PC-3 (cell line): ENCODE data around the gene ITGA7. TPM values are rescaled to one million over a fixed set of nuclear protein-coding genes. Genes with fewer than 3 reads are reported as not detected.

Source experiments
- ATAC-seq: fragments of 200-7000 bp; cut with Tn5 transposase; 2 replicates; pipeline ENCODE4 v1.9.1; 2020; ENCODE audit warnings: mild to moderate bottlenecking, moderate library complexity
- BruUV-seq: library from RNA; stranded (reverse); fragments of 400-500 nt; replicated peaks from 2 replicates; lab custom pipeline; 2021; lab: Mats Ljungman, UMichigan
- CTCF ChIA-PET: fragments of 300-600 bp; sonication (Branson Sonifier 250); formaldehyde crosslinking; loops from one replicate; lab custom pipeline; 2022; ENCODE audit warnings: antibody characterized with exemption; lab: Charles Lee
- POLR2A ChIA-PET: fragments of 300-600 bp; sonication (Branson Sonifier 250); formaldehyde crosslinking; loops from one replicate; lab custom pipeline; 2022; ENCODE audit warnings: antibody characterized with exemption; ENCODE audit not compliant: unreplicated experiment; lab: Charles Lee
- DNase-seq: peaks from one replicate; pipeline ENCODE4 v3.0.0-alpha.2; 2015
- H2AFZ ChIP-seq: fragments of 300-600 bp; sonication (generic); 2 replicates; pipeline ENCODE4 v1.6.0; 2016; ENCODE audit warnings: antibody characterized with exemption, low read length
- H3F3A ChIP-seq: fragments of 300-600 bp; sonication (generic); one replicate; pipeline ENCODE4 v1.6.0; 2017; ENCODE audit warnings: antibody characterized with exemption, low read length, control low read depth, mild to moderate bottlenecking; ENCODE audit not compliant: unreplicated experiment
- H3K27ac ChIP-seq: fragments of 300-600 bp; sonication (generic); 2 replicates; pipeline ENCODE4 v1.5.1; 2016; ENCODE audit warnings: mild to moderate bottlenecking, low read length
- H3K27me3 ChIP-seq: fragments of 300-600 bp; sonication (generic); 2 replicates; pipeline ENCODE4 v1.6.1; 2016; ENCODE audit warnings: low read length, mixed read lengths
- H3K36me3 ChIP-seq: fragments of 300-600 bp; sonication (generic); 2 replicates; pipeline ENCODE4 v1.6.1; 2016; ENCODE audit warnings: low read depth, mixed run types, low read length, mixed read lengths
- H3K4me1 ChIP-seq: fragments of 300-600 bp; sonication (generic); 2 replicates; pipeline ENCODE4 v1.5.1; 2016; ENCODE audit warnings: low read length; ENCODE audit not compliant: insufficient read depth
- H3K4me2 ChIP-seq: fragments of 300-600 bp; sonication (generic); 2 replicates; pipeline ENCODE4 v1.6.0; 2016; ENCODE audit warnings: low read length
- H3K4me3 ChIP-seq: fragments of 300-600 bp; sonication (generic); 2 replicates; pipeline ENCODE4 v1.5.1; 2016; ENCODE audit warnings: mild to moderate bottlenecking, low read length, mixed read lengths
- H3K79me2 ChIP-seq: fragments of 300-600 bp; sonication (generic); 2 replicates; pipeline ENCODE4 v1.6.1; 2017; ENCODE audit warnings: low read length, mixed read lengths
- H3K9ac ChIP-seq: fragments of 300-600 bp; sonication (generic); 2 replicates; pipeline ENCODE4 v1.6.0; 2016; ENCODE audit warnings: mild to moderate bottlenecking, low read length
- H3K9me2 ChIP-seq: fragments of 300-600 bp; sonication (generic); replicated peaks from 2 replicates; pipeline ENCODE4 v1.6.1; 2016; ENCODE audit warnings: mixed run types, low read length, mixed read lengths
- H3K9me3 ChIP-seq: fragments of 300-600 bp; sonication (generic); 2 replicates; pipeline ENCODE4 v1.6.1; 2016; ENCODE audit warnings: low read length, mixed read lengths
- H4K20me1 ChIP-seq: fragments of 300-600 bp; sonication (generic); 2 replicates; pipeline ENCODE4 v1.6.1; 2016; ENCODE audit warnings: low read length, mixed read lengths
- CTCF ChIP-seq: fragments of 300-600 bp; sonication (generic); conservative IDR thresholded peaks from 2 replicates; pipeline ENCODE4 v1.5.1; 2017; ENCODE audit warnings: antibody characterized with exemption, low read depth, mild to moderate bottlenecking, low read length
- EZH2 ChIP-seq: fragments of 300-600 bp; sonication (generic); IDR thresholded peaks from one replicate; pipeline ENCODE4 v1.6.1; 2017; ENCODE audit warnings: antibody characterized with exemption, mild to moderate bottlenecking, low read length; ENCODE audit not compliant: unreplicated experiment
- EZH2phosphoT487 ChIP-seq: fragments of 300-600 bp; sonication (generic); IDR thresholded peaks from 2 replicates; pipeline ENCODE4 v1.6.1; 2018; ENCODE audit warnings: mild to moderate bottlenecking, antibody characterized with exemption, low read length, borderline replicate concordance
- intact Hi-C: fragments of 100-400 bp; cut with micrococcal nuclease; formaldehyde crosslinking; loops from 2 replicates; pipeline ENCODE4 v1.9.0; 2023
- total RNA-seq: library from RNA; depleted of rRNA; stranded (reverse); fragments of >200 nt; gene quantifications from 2 replicates; pipeline ENCODE4 v1.2.3, GENCODE V29; 2014

The ITGA7 gene
- total RNA-seq, 1 experiment from 2014 or later, result 4.4 TPM

DNA sequence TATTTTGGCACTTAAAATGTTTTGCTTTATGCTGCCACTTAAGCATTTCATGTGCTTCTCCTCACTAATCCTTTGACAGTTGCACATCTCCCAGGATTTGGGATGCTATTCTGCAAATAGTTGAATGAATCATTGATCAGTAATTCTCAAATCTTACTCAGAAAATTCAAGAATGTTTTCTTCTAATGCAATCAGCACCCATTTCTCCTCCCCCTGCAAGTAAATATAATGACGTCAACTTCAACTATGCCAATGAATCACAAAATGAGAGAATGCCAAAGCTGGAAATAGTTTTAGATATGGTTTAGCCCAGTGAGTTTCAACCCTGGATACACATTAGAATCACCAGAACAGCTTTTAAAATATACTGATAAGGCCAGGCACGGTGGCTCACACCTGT lies 6.0 kb upstream of the ITGA7 start:
- peak; percentile 6 for ATAC-seq
- no TSS peak for BruUV-seq
- Histone ChIP-seq H3K9me3 (no peaks in the 10 kb centered on the region), H3K27me3 (no peaks in the 10 kb centered on the region), H3K4me1 (peaks cover 40% of the 10 kb centered on the region), H3F3A (no peaks in the 10 kb centered on the region), H3K36me3 (no peaks in the 10 kb centered on the region), H4K20me1 (no peaks in the 10 kb centered on the region), H3K9ac (no peak overlapping the region), H2AFZ (no peak overlapping the region), H3K4me3 (no peak overlapping the region), H3K9me2 (no peaks in the 10 kb centered on the region), H3K79me2 (no peaks in the 10 kb centered on the region), H3K27ac (no peak overlapping the region), H3K4me2 (peak overlapping the region; percentile 27)
- intact Hi-C loops, result no loop called here
- CTCF ChIA-PET, result no interaction called here
- peak; percentile 94 for DNase-seq
- TF ChIP-seq EZH2 (no peak), EZH2phosphoT487 (no peak), CTCF (no peak)
- POLR2A ChIA-PET, result no interaction called here

DNA sequence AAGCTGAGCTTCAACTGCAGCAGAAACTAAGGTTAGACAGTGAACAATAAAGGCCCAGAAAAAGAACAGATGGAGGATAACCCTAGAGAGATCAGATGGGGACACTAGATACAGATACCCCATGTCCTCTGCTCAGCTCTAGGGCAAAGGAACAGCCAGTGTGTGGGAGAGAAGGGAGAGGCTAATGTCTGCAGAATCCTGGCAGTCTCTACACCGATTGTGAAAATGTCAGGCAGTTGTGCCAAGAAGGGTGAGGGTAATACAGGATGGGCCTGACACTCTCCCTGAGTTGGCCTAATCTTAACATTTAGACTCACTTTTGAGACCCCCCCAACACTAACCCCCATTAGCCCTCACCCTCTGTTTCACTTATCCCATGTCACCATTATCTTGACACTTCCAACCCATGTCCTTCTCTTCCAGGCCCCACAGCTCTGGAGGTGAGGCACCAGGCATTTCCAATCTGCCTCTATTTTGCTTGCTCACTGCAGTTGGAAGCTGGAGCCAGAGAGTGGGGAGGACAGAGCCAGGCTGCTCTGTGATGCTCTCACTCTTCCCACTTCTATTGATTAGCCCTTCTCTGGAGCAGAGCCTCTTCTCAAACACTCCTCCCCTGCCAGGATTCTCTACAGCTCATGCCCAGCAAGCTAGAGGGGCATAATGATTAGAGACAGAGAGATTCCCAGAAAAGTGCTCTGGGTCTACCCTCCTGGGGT lies 5.2 kb upstream of the ITGA7 start:
- Histone ChIP-seq H3F3A (no peaks in the 10 kb centered on the region), H3K36me3 (no peaks in the 10 kb centered on the region), H3K9me3 (no peaks in the 10 kb centered on the region), H4K20me1 (no peaks in the 10 kb centered on the region), H3K4me1 (peaks cover 39% of the 10 kb centered on the region), H2AFZ (no peak overlapping the region), H3K79me2 (no peaks in the 10 kb centered on the region), H3K27ac (no peak overlapping the region), H3K27me3 (no peaks in the 10 kb centered on the region), H3K4me3 (no peak overlapping the region), H3K9me2 (no peaks in the 10 kb centered on the region), H3K4me2 (no peak overlapping the region), H3K9ac (no peak overlapping the region)
- no peak for DNase-seq
- POLR2A ChIA-PET, result interaction anchor here (0.5 kb wide), 1 partner anchor 36 kb away, joined by 8 read pairs; no protein-coding TSS in a partner anchor
- BruUV-seq, result no TSS peak
- intact Hi-C loops, result no loop called here
- CTCF ChIA-PET, result no interaction called here
- TF ChIP-seq CTCF (no peak), EZH2 (no peak), EZH2phosphoT487 (no peak)
- ATAC-seq, result no peak
